ENCODE measurements around the gene GAB4. TPM values are rescaled to one million over a fixed set of nuclear protein-coding genes. Genes with fewer than 3 reads are reported as not detected.
"Not testable (repeated sequence)": the region's sequence is repeated elsewhere in the genome, so short reads cannot be mapped to it uniquely, and the experiment has no call there.

The GAB4 gene
- not detected for total RNA-seq

DNA sequence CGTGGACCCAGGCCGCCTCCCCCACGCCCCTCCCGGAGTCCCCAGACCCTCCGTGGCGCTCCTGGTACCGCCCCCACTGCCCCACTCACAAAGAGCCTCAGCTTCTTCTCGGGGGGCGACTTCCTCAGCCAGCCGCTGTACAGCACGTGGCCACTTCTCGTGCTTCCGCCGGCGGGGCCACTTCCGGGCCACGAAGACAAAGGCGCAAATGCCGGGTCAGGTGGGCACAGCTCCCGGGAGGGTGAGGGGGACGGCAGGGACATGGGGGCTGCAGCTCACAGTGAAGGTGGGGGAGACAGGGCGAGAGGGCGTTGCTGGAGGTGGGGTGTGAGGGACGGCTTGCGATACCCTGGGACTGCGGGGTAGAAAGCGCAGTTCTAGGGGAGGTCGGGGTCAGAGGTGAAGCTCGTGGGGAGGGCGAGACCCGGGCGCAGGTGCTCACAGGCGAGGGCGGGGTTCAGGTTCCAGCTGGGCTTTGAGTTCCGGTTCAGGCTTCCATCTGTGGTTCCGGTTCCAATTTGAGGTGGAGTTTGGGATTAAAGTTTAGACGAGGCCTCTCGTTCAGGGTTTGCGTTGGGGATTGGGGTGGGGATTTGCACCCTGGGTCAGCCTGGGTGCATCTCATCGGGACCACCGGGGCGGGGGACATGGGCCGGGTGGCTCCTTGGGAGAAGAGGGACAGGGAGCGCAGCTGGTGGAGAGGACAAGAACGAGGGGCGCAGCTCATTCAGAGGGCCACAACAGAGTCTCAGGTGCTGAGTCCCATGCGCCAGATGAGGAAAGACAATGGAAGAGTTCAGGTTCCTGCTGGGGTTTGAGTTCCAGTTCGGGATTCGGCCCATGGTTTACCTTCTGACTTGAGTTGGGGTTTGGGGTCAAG, at the start of gene GAB4:
GAB4 (minus strand) TSS at position 371 of the 880 bp plus-strand sequence; CDS start at position 263, 108 bp downstream.
- CTCF ChIA-PET, result interaction anchor here (0.7 kb wide), 1 partner anchor 91 kb away, joined by 3 read pairs; no protein-coding TSS in a partner anchor

GRCh38 chr22:17056807-17057206, 48.8 kb upstream of the GAB4 start:
- POLR2A ChIA-PET, result no interaction called here

More for the DNA sequence above, at the start of gene GAB4:
- H3K36me3 Mint-ChIP-seq, result no peaks in the 10 kb centered on the region
- DNase-seq, result no peak
- intact Hi-C loops (cut with micrococcal nuclease), result no loop called here
- H3K4me1 Mint-ChIP-seq (ENCODE audit: low read depth), result no peaks in the 10 kb centered on the region
- POLR2A ChIA-PET, result no interaction called here
- H3K4me3 Mint-ChIP-seq, result no peak within 1 kb of the TSS
- H3K27me3 Mint-ChIP-seq, result peaks cover 48% of the 10 kb centered on the region
- H3K27ac Mint-ChIP-seq, result no peak within 1 kb of the TSS
- peaks cover 6% of the 10 kb centered on the region for H3K9me3 Mint-ChIP-seq

GRCh38 chr22:17056058-17056457, 48.0 kb upstream of the GAB4 start:
- ChIA-PET CTCF (no interaction called here), POLR2A (no interaction called here)
- Mint-ChIP-seq H3K27me3 (peaks cover 5% of the 10 kb centered on the region), H3K36me3 (no peaks in the 10 kb centered on the region), H3K4me3 (no peak overlapping the region), H3K27ac (no peak overlapping the region), H3K9me3 (no peaks in the 10 kb centered on the region), H3K4me1 (ENCODE audit: low read depth) (peaks cover 2% of the 10 kb centered on the region)
- no peak for DNase-seq
- intact Hi-C loops (cut with micrococcal nuclease), result no loop called here

More at GRCh38 chr22:17056807-17057206, 48.8 kb upstream of the GAB4 start:
- intact Hi-C loops (cut with micrococcal nuclease), result no loop called here
- Mint-ChIP-seq H3K27me3 (peaks cover 6% of the 10 kb centered on the region), H3K4me1 (ENCODE audit: low read depth) (peaks cover 2% of the 10 kb centered on the region), H3K36me3 (no peaks in the 10 kb centered on the region), H3K4me3 (no peak overlapping the region), H3K27ac (no peak overlapping the region), H3K9me3 (no peaks in the 10 kb centered on the region)
- CTCF ChIA-PET, result interaction anchor here (1.4 to 2.9 kb wide), 6 partner anchors 9 to 445 kb away, joined by 7 to 36 read pairs (median 9); no protein-coding TSS in a partner anchor
- no peak for DNase-seq

GRCh38 chr22:17047656-17048055, 39.6 kb upstream of the GAB4 start:
- ChIA-PET POLR2A (no interaction called here), CTCF (interaction anchor here (4.2 kb wide), 1 partner anchor 10 kb away, joined by 13 read pairs; no protein-coding TSS in a partner anchor)
- H3K36me3 Mint-ChIP-seq, result no peaks in the 10 kb centered on the region
- no peak for DNase-seq
- intact Hi-C loops (cut with micrococcal nuclease), result no loop called here
- H3K27ac Mint-ChIP-seq, result no peak overlapping the region
- no peak overlapping the region for H3K4me3 Mint-ChIP-seq
- H3K4me1 Mint-ChIP-seq (ENCODE audit: low read depth), result no peaks in the 10 kb centered on the region
- no peaks in the 10 kb centered on the region for H3K9me3 Mint-ChIP-seq
- H3K27me3 Mint-ChIP-seq, result peaks cover 1% of the 10 kb centered on the region

DNA sequence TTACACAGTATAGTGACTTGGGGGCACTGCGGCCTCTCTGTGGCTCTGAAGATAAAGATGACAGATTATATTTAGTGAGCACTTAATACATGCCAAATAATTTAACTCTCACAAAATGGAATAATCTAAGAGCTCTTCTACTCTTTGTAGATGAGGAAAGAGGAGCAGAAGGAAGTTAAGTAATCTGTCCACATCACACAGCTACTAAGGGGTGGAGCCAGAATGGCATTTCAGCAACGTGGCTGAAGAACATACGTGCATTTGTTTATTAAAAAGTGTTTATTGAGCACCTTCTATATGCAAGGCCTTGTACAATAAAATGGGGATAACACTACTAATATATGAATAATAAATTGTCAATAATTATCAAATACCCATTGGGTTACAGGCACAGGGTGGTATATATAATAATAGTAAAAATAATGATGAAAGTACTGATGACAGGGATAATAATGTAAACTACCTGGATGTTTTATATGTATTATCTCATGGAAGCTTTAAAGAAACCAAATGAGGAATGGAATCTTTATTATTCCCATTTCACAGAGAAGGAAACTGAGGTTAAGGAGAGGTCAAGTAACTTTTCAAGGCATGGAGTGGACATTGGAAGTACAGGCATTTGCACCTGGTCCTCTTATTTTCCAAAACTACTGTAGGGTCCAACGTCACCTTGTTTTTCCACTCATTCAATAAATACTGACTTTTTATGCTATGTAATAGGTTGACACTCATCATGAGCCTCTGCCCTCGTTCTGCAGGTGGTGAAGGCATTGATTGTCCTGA, 38.7 kb upstream of the GAB4 start:
- intact Hi-C loops (cut with micrococcal nuclease), result no loop called here
- CTCF ChIA-PET, result interaction anchor here (4.2 kb wide), 1 partner anchor 11 kb away, joined by 13 read pairs; no protein-coding TSS in a partner anchor
- no peaks in the 10 kb centered on the region for H3K36me3 Mint-ChIP-seq
- no peaks in the 10 kb centered on the region for H3K9me3 Mint-ChIP-seq
- H3K27ac Mint-ChIP-seq, result no peak overlapping the region
- H3K27me3 Mint-ChIP-seq, result peaks cover 1% of the 10 kb centered on the region
- POLR2A ChIA-PET, result no interaction called here
- no peak for DNase-seq
- H3K4me3 Mint-ChIP-seq, result no peak overlapping the region
- H3K4me1 Mint-ChIP-seq (ENCODE audit: low read depth), result no peaks in the 10 kb centered on the region

- Mint-ChIP-seq H3K27ac (no peak overlapping the region), H3K4me1 (ENCODE audit: low read depth) (no peaks in the 10 kb centered on the region), H3K27me3 (peaks cover 1% of the 10 kb centered on the region), H3K36me3 (no peaks in the 10 kb centered on the region), H3K9me3 (no peaks in the 10 kb centered on the region), H3K4me3 (no peak overlapping the region)
- POLR2A ChIA-PET, result no interaction called here
- intact Hi-C loops (cut with micrococcal nuclease), result no loop called here
- DNase-seq, result no peak
- CTCF ChIA-PET, result interaction anchor here (1.2 kb wide), 1 partner anchor 15 kb away, joined by 4 read pairs; no protein-coding TSS in a partner anchor
Measured at GRCh38 chr22:17043521-17043920, 35.5 kb upstream of the GAB4 start.

GRCh38 chr22:17036842-17037711, 29.1 kb upstream of the GAB4 start:
- intact Hi-C loops (cut with micrococcal nuclease); POLR2A ChIA-PET; H3K4me1 Mint-ChIP-seq (ENCODE audit: low read depth); H3K36me3 Mint-ChIP-seq; H3K27ac Mint-ChIP-seq; DNase-seq; H3K9me3 Mint-ChIP-seq: not testable (repeated sequence)
- peak overlapping the region; percentile 52 for H3K4me3 Mint-ChIP-seq
- CTCF ChIA-PET, result interaction anchor here (0.5 kb wide), 1 partner anchor 17 kb away, joined by 3 read pairs; no protein-coding TSS in a partner anchor
- H3K27me3 Mint-ChIP-seq, result peaks cover 11% of the 10 kb centered on the region

- Mint-ChIP-seq H3K27me3 (peaks cover 11% of the 10 kb centered on the region), H3K4me3 (peak overlapping the region; percentile 68)
- H3K9me3 Mint-ChIP-seq; H3K4me1 Mint-ChIP-seq (ENCODE audit: low read depth); POLR2A ChIA-PET; DNase-seq; intact Hi-C loops (cut with micrococcal nuclease); H3K27ac Mint-ChIP-seq; CTCF ChIA-PET; H3K36me3 Mint-ChIP-seq: not testable (repeated sequence)
Measured at GRCh38 chr22:17035976-17036841, 28.2 kb upstream of the GAB4 start.

GRCh38 chr22:17035246-17035645, 27.2 kb upstream of the GAB4 start:
- no peaks in the 10 kb centered on the region for H3K4me1 Mint-ChIP-seq (ENCODE audit: low read depth)
- no peaks in the 10 kb centered on the region for H3K9me3 Mint-ChIP-seq
- POLR2A ChIA-PET, result no interaction called here
- no peak overlapping the region for H3K4me3 Mint-ChIP-seq
- intact Hi-C loops (cut with micrococcal nuclease), result no loop called here
- H3K36me3 Mint-ChIP-seq, result no peaks in the 10 kb centered on the region
- no peak overlapping the region for H3K27ac Mint-ChIP-seq
- CTCF ChIA-PET, result no interaction called here
- DNase-seq, result no peak
- H3K27me3 Mint-ChIP-seq, result peaks cover 11% of the 10 kb centered on the region

DNA sequence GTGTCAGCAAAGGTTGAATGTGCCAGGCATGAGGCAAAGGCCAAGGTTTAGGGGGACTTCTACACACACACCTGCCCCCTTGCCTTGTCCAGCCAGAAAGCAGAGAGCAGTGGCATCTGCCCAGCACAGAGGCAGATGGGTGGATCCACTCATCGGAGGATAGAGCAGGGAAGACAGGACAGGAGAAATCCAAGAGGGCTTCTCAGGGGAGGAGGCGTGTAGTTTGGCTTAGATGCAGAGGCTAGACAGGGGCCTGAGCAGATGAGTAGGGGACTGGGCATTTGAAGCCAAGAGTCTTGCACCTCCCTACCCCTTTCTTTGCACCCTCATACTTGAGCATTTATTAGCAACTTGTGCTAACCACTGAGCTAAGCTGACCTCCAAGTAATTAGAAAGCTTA, 26.5 kb upstream of the GAB4 start:
- H3K27ac Mint-ChIP-seq; DNase-seq; intact Hi-C loops (cut with micrococcal nuclease); H3K9me3 Mint-ChIP-seq; H3K4me3 Mint-ChIP-seq; H3K36me3 Mint-ChIP-seq; CTCF ChIA-PET; POLR2A ChIA-PET; H3K4me1 Mint-ChIP-seq (ENCODE audit: low read depth): not testable (repeated sequence)
- H3K27me3 Mint-ChIP-seq, result peaks cover 11% of the 10 kb centered on the region

DNA sequence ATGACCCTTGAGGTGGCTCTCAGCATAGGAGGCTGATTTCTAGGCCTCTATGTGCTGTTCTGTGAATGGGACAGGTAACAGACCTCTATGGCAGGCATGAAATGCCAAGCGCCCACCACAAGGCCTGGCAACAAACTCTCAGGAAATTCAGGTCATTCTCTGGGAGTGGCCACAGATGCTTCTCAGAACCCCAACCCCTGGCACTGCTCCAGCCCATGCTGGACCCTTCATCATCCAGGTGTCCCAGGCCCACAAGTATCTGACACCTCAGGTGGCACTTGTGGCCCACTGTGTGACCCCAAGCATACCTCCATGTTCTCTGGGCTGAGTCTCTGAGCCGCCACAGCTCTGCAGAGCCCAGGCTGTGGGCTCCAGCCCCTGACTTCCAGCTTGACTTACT, 24.3 kb upstream of the GAB4 start:
- H3K4me1 Mint-ChIP-seq (ENCODE audit: low read depth); H3K4me3 Mint-ChIP-seq; H3K27ac Mint-ChIP-seq; POLR2A ChIA-PET; intact Hi-C loops (cut with micrococcal nuclease); H3K36me3 Mint-ChIP-seq; DNase-seq; CTCF ChIA-PET; H3K9me3 Mint-ChIP-seq: not testable (repeated sequence)
- H3K27me3 Mint-ChIP-seq, result peaks cover 11% of the 10 kb centered on the region
